Stimulated activated CD4-positive, alpha-beta T cell treated with anti-CD3 and anti-CD28 coated beads, Interleukin-2, amount 100 ng/mL, for 4 hours (primary cell): ENCODE measurements around the gene TOMM40L.

Source experiments
- DNase-seq: peaks from one replicate; pipeline ENCODE4 v3.0.0-alpha.2; 2020; ENCODE audit warnings: low read depth

TOMM40L gene

GRCh38 chr1:161225534-161226319 lies at the start of gene TOMM40L:
Gene TOMM40L, plus strand, starts transcription at chr1:161226060. Its CDS starts 430 bp downstream, at chr1:161226490.
- DNase-seq: peak; percentile 86

GRCh38 chr1:161176468-161177111 lies 49.3 kb upstream of the TOMM40L start:
- DNase-seq: no peak

GRCh38 chr1:161177112-161177935 lies 48.5 kb upstream of the TOMM40L start, which contains the start of gene B4GALT3:
Gene B4GALT3, minus strand, starts transcription at chr1:161177507. Its CDS starts 1,447 bp downstream, at chr1:161176060.
- DNase-seq: peak; percentile 95

- DNase-seq: no peak
These were observed 48.0 kb upstream of the TOMM40L start for GRCh38 chr1:161177936-161178244.

GRCh38 chr1:161179698-161180097 lies 46.2 kb upstream of the TOMM40L start:
- no peak for DNase-seq

- no peak for DNase-seq
These were observed 45.2 kb upstream of the TOMM40L start for GRCh38 chr1:161180639-161181038.

- peak; percentile 62 for DNase-seq
These were observed 43.6 kb upstream of the TOMM40L start for GRCh38 chr1:161182214-161182613.

- peak; percentile 50 for DNase-seq
These were observed 40.6 kb upstream of the TOMM40L start for GRCh38 chr1:161185282-161185682.

- DNase-seq: no peak
These were observed 40.0 kb upstream of the TOMM40L start for GRCh38 chr1:161185732-161186311.

GRCh38 chr1:161187311-161187710 lies 38.5 kb upstream of the TOMM40L start:
- no peak for DNase-seq

- no peak for DNase-seq
These were observed 37.5 kb upstream of the TOMM40L start for GRCh38 chr1:161188381-161188780.

- no peak for DNase-seq
These were observed 36.8 kb upstream of the TOMM40L start for GRCh38 chr1:161189036-161189435.

- no peak for DNase-seq
These were observed 34.8 kb upstream of the TOMM40L start for GRCh38 chr1:161190962-161191521.

- DNase-seq: no peak
These were observed 33.9 kb upstream of the TOMM40L start for GRCh38 chr1:161191971-161192370.

GRCh38 chr1:161192476-161193465 lies 33.1 kb upstream of the TOMM40L start:
- peak; percentile 54 for DNase-seq

- no peak for DNase-seq
These were observed 32.2 kb upstream of the TOMM40L start for GRCh38 chr1:161193561-161194235.

GRCh38 chr1:161195171-161195570 lies 30.7 kb upstream of the TOMM40L start:
- DNase-seq: no peak

- DNase-seq: no peak
These were observed 29.7 kb upstream of the TOMM40L start for GRCh38 chr1:161196111-161196510.

GRCh38 chr1:161196521-161197451 lies 29.1 kb upstream of the TOMM40L start:
- DNase-seq: no peak
